Pancreas (tissue), 10 donors: ENCODE results near the gene CXCR3. TPM values are rescaled to one million over a fixed set of nuclear protein-coding genes. Genes with fewer than 3 reads are reported as not detected.
"Not testable (repeated sequence)": the region's sequence is repeated elsewhere in the genome, so short reads cannot be mapped to it uniquely, and the experiment has no call there.

Source experiments
- ATAC-seq, 4 donors: fragments of 200-7000 bp; cut with Tn5 transposase; one replicate each; pipeline versions ENCODE4 v1.8.0 to v1.9.1; 2020; ENCODE audit warnings: mild to moderate bottlenecking in 4 of 4, moderate library complexity in 4 of 4
- DNase-seq, 6 donors: peaks; one replicate each; pipeline ENCODE4 v3.0.0-alpha.2; 2020
- FAIRE-seq: peaks from 2 replicates; lab custom pipeline; 2012; peaks lifted over from hg19 to GRCh38; lab: Jason Lieb, UNC
- H3K27ac ChIP-seq, 4 donors: fragments of 200-600 bp; sonication (generic); 1 replicate in 3 of 4; 2 replicates in 1 of 4; pipeline versions ENCODE4 v1.5.0 to v1.8.0; 2020
- H3K27me3 ChIP-seq, 4 donors: fragments of 200-600 bp; one replicate each; pipeline ENCODE4 v1.8.0; 2021
- H3K36me3 ChIP-seq, 3 donors: fragments of 200-600 bp; sonication (generic) in 1 of 3; one replicate each; pipeline versions ENCODE4 v1.5.0 to v1.8.0; 2020 to 2021
- H3K4me1 ChIP-seq, 3 donors: fragments of 200-600 bp; one replicate each; pipeline ENCODE4 v1.8.0; 2021
- H3K4me3 ChIP-seq, 4 donors: fragments of 200-600 bp; sonication (generic) in 2 of 4; one replicate each; pipeline versions ENCODE4 v1.5.0 to v1.8.0; 2020 to 2021
- H3K9me3 ChIP-seq, 4 donors: fragments of 200-600 bp; one replicate each; pipeline ENCODE4 v1.8.0; 2021
- WGBS, 2 donors: extraction: QIAGEN DNeasy Blood & Tissue Kit; methylation state at CpG; one replicate each; pipeline ENCODE4 v1.1.7; 2013; 5-methylcytosine and 5-hydroxymethylcytosine counted together
- intact Hi-C, 3 donors: fragments of 100-400 bp; cut with DNase I; formaldehyde crosslinking; loops; one replicate each; pipeline versions ENCODE4 v1.11.1 to v1.14.2; 2022
- polyA plus RNA-seq, 2 donors: library from polyadenylated mRNA; stranded (reverse); fragments of 200-250 nt; gene quantifications; one replicate each; pipeline ENCODE4 v1.2.3, GENCODE V29; 2013
- total RNA-seq, 6 donors: library from RNA; stranded (reverse); fragmentation: NEBNext Ultra II Directional in 4 of 6; extraction: Animal tissue kit (Norgen Biotek cat#: 25700) in 4 of 6; gene quantifications; one replicate each; pipeline versions ENCODE4 v1.2.1 to v1.2.4, GENCODE V29; 2021 to 2023
- TF ChIP-seq, protein P1 (sequence below), 4 donors: fragments of 200-600 bp; sonication (generic) in 3 of 4; IDR thresholded peaks; one replicate each; pipeline versions ENCODE4 v1.5.0 to v1.8.0; 2021; ENCODE audit warnings: antibody characterized with exemption in 4 of 4
- donor health status: healthy with polysubstance abuse.
- donor health status: DM: no; HTN: no; CAD: no; lungs with moderate emphysema.
- donor health status: DM: no; HTN: no; CAD: no.
- donor health status: control.
- donor health status: control.
- donor health status: Bipolar disorder and iron deficiency.
- donor health status: DM: yes; HTN: yes; CAD: no.
- donor health status: DM: no; HTN: no; CAD: no.
- donor health status: DM: no; HTN: no; CAD: no.
- donor health status: DM: yes; HTN: yes; CAD: no.

CXCR3 gene
- total and polyA plus RNA-seq, 8 donors, result 0.11 to 0.52 (median 0.24) TPM; not detected in 3

DNA sequence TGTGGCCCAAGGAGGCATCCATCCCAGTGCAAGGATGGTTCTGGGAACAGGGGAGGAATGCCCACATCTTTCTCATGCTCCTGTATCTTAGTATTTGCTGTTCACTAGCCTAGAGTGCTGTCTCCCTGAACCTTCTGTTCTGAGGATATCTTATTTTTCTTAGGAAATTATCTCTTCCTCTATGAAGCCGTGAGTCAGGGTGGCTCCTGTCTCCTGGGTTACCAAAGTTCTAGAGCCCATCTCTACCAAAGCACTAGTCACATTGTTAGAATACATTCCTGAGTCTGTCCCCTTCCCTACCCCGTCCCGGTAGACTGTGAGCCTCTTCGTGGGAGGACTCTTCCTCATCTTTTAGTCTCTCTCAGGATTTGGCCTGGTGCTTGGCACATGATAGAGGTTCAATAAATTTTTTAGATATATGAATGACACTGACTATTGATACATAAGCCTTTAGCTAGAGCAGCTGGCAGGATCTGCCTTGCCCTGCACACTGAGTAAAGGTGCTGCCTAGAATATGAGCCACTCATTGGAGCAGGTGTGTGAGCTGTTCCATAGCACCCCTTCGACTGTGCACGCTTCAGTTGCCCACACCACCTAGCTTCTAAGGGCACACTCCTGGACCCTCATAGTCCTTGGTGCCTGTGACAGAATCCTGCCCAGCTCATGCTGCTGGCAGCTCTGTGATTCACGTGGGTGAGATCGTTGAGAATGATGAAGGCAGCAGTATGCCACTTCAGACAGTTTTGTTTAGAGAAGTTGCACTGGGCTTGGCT lies 13.3 kb downstream of the CXCR3 start:
- Histone ChIP-seq H3K36me3 (peaks cover 0 to 19% (median 7%) of the 10 kb centered on the region in 3 donors), H3K4me1 (no peaks in the 10 kb centered on the region), H3K9me3 (no peaks in the 10 kb centered on the region), H3K27ac (no peak overlapping the region), H3K4me3 (no peak overlapping the region), H3K27me3 (peaks cover 0 to 3% (median 0%) of the 10 kb centered on the region in 4 donors)
- DNase-seq (no peak), FAIRE-seq (no peak), ATAC-seq (no peak)
- WGBS, 2 donors, result 74 to 92% methylated on average over 8 of the region's 8 CpGs
- TF ChIP-seq, protein P1, sequence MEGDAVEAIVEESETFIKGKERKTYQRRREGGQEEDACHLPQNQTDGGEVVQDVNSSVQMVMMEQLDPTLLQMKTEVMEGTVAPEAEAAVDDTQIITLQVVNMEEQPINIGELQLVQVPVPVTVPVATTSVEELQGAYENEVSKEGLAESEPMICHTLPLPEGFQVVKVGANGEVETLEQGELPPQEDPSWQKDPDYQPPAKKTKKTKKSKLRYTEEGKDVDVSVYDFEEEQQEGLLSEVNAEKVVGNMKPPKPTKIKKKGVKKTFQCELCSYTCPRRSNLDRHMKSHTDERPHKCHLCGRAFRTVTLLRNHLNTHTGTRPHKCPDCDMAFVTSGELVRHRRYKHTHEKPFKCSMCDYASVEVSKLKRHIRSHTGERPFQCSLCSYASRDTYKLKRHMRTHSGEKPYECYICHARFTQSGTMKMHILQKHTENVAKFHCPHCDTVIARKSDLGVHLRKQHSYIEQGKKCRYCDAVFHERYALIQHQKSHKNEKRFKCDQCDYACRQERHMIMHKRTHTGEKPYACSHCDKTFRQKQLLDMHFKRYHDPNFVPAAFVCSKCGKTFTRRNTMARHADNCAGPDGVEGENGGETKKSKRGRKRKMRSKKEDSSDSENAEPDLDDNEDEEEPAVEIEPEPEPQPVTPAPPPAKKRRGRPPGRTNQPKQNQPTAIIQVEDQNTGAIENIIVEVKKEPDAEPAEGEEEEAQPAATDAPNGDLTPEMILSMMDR (IDR thresholded peaks at IDR 0.05), result no peak
- intact Hi-C loops, result no loop called here

DNA sequence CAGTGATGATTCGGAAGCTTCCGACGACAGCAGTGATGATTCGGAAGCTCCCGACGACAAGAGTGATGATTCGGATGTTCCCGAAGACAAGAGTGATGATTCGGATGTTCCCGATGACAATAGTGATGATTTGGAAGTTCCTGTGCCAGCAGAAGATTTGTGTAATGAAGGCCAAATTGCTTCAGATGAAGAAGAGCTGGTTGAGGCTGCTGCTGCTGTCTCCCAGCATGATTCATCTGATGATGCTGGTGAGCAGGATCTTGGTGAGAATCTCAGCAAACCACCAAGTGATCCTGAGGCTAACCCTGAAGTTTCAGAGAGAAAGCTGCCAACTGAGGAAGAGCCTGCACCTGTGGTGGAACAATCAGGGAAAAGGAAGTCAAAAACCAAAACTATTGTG lies 14.2 kb downstream of the CXCR3 start:
- Histone ChIP-seq H3K36me3 (peaks cover 0 to 14% (median 7%) of the 10 kb centered on the region in 3 donors), H3K9me3 (no peaks in the 10 kb centered on the region), H3K4me3 (no peak overlapping the region), H3K27me3 (peaks cover 0 to 2% (median 0%) of the 10 kb centered on the region in 4 donors), H3K4me1 (no peaks in the 10 kb centered on the region), H3K27ac (no peak overlapping the region)
- DNase-seq, result no peak
- TF ChIP-seq, protein P1 (IDR thresholded peaks at IDR 0.05), result no peak
- WGBS, 2 donors, result 93 to 94% methylated on average over 10 of the region's 10 CpGs
- FAIRE-seq, result no peak
- intact Hi-C loops, result no loop called here
- ATAC-seq, result no peak

DNA sequence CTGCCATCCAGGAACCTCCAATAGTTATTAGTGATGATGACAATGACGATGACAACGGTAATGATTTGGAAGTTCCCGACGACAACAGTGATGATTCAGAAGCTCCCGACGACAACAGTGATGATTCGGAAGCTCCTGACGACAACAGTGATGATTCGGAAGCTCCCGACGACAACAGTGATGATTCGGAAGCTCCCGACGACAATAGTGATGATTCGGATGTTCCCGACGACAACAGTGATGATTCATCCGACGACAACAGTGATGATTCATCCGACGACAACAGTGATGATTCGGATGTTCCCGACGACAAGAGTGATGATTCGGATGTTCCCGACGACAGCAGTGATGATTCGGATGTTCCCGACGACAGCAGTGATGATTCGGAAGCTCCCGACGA lies 14.7 kb downstream of the CXCR3 start:
- Histone ChIP-seq H3K4me3 (no peak overlapping the region), H3K27me3 (no peaks in the 10 kb centered on the region), H3K9me3 (no peaks in the 10 kb centered on the region), H3K36me3 (peaks cover 0 to 11% (median 7%) of the 10 kb centered on the region in 3 donors), H3K27ac (no peak overlapping the region), H3K4me1 (no peaks in the 10 kb centered on the region)
- DNase-seq (no peak), ATAC-seq (no peak), FAIRE-seq (no peak)
- intact Hi-C loops, result no loop called here
- 88 to 92% methylated on average over 33 of the region's 33 CpGs for WGBS, 2 donors
- TF ChIP-seq, protein P1 (IDR thresholded peaks at IDR 0.05), result no peak

DNA sequence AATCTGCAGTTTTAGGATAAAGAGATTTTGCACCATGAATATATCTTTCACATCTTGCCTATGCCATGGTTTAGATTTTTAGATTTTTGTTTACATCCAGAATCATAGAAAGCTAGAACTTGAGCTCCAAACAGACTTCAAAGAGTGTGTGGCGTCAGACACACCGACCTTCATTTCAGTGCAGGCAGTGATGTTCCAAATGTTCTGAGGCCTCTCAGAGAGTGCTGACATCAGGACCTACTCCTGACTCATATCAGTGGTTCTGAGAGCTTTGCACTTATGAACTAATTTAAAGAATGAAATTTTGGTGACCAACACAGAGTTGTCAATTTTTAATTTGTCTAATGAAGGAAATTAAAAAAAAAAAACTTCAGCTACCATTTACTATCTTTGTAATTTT lies 18.3 kb downstream of the CXCR3 start:
- Histone ChIP-seq H3K36me3 (peaks cover 0 to 9% (median 7%) of the 10 kb centered on the region in 3 donors), H3K27me3 (no peaks in the 10 kb centered on the region), H3K9me3 (no peaks in the 10 kb centered on the region), H3K4me3 (no peak overlapping the region), H3K4me1 (no peaks in the 10 kb centered on the region), H3K27ac (no peak overlapping the region)
- DNase-seq, result no peak
- FAIRE-seq, result no peak
- TF ChIP-seq, protein P1 (IDR thresholded peaks at IDR 0.05), result no peak
- ATAC-seq, result no peak
- 84 to 92% methylated on average over 2 of the region's 2 CpGs for WGBS, 2 donors
- intact Hi-C loops, result no loop called here

DNA sequence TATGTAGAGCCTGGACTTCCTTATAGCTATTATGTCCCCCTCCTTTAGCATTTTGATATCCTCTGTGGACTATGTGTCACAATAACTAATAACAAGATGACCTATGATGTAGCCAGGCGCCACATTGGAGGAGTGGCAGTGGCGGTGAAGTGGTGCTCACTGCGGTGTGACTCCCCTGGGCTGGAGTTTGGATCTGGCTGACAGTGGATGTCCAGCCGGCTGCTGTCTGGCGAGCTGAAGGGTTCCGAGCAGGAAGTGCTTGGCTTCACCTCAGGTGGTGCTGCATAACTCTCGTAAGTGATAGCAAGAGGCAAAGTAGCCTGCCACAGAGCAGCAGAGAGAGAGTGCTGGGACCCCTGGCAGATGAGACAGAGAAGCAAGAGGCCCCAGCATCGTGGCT lies 25.1 kb downstream of the CXCR3 start:
- H3K27ac ChIP-seq, H3K4me1 ChIP-seq, H3K36me3 ChIP-seq, H3K27me3 ChIP-seq, H3K9me3 ChIP-seq, FAIRE-seq, intact Hi-C loops, ATAC-seq, H3K4me3 ChIP-seq, DNase-seq: not testable (repeated sequence)
- WGBS, 2 donors, result 80 to 95% methylated on average over 6 of the region's 8 CpGs
